Activated T-cell treated with anti-CD3 and anti-CD28 coated beads, Interleukin-2, amount 50 U/mL, for 1 hour (primary cell): Measurements from ENCODE around the gene ACSM5.

Experiments used
- DNase-seq: peaks from one replicate; pipeline ENCODE4 v3.0.0-alpha.2; 2020

Gene ACSM5

GRCh38 chr16:20409398-20410120, at the start of gene ACSM5:
Gene ACSM5 (plus strand): TSS chr16:20409534. CDS start chr16:20411485, 1,951 bp downstream.
- DNase-seq, result no peak

- no peak for DNase-seq
These were observed 49.3 kb upstream of the ACSM5 start for GRCh38 chr16:20359997-20360396.

DNA sequence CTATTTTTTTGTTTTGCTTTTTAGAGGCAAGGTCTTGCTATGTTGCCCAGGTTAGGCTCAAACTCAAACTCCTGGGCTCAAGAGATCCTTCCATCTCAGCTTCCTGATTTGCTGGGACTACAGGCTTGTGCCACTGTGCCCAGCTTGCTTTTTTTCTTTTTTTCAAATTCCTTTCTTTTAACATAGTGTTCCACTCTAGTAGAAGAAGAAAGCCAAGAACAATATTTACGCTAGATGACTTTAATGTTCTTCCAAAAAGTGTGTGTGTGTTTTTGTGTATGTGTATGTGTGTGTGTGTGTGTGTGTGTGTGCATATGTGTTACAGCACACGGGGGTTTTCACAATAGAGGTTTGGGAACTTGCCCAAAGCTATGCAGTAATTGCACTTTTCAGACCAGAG, 46.1 kb upstream of the ACSM5 start:
- no peak for DNase-seq

GRCh38 chr16:20364051-20364450, 45.3 kb upstream of the ACSM5 start:
- DNase-seq, result no peak

- DNase-seq, result no peak
These were observed 39.8 kb upstream of the ACSM5 start for GRCh38 chr16:20369452-20370054.

- DNase-seq, result no peak
These were observed 36.6 kb upstream of the ACSM5 start for GRCh38 chr16:20372701-20373100.

DNA sequence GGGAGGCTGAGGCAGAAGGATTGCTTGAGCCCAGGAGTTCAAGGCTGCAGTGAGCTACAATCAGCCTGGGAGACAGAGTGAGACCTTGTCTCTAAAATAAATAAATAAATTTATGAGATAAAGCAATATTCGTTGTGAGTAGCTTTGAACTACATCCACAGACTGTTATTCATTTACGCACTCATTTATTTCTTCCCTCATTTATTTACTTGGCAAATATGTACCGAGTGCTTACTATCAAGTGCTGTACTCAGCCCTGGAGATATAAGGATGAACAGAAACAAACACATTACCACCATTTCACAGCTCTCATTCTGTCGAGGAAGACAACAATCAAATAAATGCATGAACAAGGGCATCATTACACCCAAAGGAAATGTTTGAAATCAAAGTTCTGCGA, 32.2 kb upstream of the ACSM5 start:
- no peak for DNase-seq

- no peak for DNase-seq
These were observed 28.6 kb upstream of the ACSM5 start for GRCh38 chr16:20380782-20381181.

- DNase-seq, result no peak
These were observed 27.0 kb upstream of the ACSM5 start for GRCh38 chr16:20382202-20382948.

GRCh38 chr16:20383106-20384029, 26.0 kb upstream of the ACSM5 start:
- DNase-seq, result peak; percentile 20

DNA sequence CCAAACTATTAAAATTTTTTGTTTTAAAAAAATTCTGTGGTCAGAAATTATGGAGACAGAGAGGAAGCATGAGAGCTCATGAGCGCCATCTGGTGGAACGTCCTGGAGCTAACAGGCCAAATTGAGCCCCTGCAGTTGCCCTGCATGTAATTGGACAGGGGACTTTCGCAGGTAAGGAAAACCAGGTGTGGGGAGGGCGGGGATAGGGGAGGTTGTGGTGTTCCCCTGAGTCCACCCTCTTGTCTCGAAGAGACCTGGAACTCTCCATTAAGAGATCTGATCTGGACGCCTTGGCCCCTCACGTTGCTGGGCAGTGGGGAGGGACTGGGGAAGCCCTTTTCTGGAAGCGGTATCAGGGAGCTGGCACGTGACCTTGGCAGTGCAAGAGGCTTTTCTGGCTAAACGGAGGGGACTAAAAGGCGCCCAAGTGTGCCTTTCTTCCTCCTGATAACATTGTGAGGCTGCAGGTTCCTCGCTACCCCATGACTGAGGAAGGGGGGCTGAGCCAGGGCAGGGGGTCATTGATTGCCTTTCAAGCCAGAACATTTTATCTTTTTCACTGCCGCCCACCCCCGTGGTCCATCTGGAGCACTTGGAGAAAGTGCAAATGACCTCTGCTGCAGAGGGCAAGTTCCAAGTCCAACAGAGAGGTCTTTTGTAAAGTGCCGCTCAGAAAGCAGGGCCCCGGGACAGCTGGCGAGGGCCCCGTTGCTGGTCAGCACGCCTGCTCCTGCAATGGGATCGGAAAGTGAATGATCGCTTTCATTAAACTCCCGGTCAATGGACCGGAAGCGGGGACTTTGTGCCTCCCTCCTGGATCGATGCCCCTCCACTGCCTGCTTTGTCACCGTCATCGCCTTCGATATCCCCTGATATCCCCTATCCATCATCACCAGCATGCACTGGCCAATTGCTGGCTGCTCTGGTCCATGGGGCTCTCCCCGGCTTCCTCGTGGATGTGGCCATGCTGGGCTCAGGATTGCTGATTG, 23.2 kb upstream of the ACSM5 start:
- DNase-seq, result peak; percentile 55

DNA sequence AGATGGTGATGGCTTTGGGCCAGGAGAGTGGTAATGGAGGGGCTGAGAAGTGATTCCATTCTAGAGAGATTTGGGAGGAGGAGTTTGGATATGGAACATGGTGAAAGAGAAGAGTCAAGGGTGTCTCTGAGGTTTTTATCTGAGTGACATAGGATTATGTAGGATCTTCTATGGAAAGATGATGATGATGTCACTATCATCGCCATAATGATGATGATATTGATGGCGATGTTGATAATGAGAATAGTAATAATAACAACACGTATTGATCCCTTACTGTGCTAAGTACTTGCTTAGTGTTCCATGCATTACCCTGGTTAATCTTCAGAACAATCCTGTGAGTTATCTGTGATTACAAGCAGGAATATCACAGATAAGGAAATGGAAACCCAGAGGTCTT, 21.4 kb upstream of the ACSM5 start:
- no peak for DNase-seq

DNA sequence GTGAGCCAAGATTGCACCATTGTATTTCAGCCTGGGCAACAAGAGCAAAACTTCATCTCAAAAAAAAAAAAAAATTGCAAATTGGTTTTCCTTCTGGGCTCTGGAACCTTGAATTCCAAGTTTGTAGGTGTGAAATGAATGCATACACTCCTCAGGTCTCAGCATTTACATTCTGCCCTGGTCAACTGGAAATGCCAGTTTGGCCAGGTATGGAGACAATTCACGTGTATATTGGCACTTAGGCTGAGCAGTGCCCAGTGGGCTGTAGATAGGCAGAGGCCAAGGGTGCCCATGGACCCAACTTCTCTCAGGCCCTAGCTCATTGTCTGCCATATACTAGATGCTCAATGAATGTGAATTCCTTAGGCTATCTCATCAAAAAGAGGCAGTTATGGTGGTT, 20.5 kb upstream of the ACSM5 start:
- DNase-seq, result no peak

DNA sequence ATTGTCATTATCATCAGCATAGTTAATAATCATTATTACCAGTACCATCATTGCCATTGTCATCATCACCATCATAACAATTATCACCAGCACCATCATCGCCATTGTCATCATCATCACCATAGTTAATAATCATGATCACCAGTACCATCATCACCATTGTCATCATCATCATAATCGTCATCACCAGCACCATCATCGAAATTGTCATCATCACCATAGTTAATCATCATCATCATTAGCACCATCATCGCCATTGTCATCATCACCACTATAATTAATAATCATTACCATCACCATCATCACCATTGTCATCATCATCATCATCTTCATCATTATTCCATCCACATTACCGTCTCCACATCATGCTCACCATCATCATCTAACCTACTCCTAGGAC, 18.3 kb upstream of the ACSM5 start:
- DNase-seq, result no peak

DNA sequence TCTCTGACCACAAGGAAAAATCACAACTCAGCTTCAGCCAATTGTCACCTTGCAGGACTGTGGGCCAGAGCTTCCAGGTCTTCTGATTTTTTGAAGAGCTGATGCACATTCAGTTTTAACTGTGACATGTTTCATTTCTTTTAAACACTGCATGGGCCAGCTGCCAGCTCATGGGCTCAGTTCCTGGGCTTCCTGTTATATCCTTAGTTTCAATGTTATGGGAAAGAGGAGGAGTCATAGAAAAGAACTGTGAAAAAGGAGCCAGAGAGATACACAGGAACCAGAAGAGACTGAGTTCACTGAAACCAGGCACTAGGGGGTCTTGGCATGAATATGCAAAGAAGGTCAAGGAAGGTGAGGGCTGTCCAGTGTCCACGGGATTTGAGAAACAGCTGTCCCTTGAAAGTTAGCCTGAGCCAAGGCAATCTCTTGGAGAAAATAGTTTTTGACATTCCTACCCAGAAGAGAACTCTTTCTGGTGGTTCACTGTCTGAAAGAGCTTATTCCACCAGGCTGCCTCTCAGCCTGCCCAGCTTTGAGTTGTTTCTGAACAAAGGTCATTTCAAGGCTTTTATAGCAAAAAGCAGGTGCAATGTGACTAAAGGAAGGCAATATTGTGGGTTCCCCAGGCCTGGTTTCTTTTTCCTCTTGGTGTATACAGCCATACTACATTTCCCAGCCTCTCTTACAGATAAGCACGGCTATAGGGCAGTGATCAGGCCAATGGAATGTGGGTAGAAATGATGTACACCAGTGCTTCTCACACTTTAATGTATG, 15.3 kb upstream of the ACSM5 start:
- no peak for DNase-seq

- DNase-seq, result no peak
These were observed 13.4 kb upstream of the ACSM5 start for GRCh38 chr16:20395946-20396345.

DNA sequence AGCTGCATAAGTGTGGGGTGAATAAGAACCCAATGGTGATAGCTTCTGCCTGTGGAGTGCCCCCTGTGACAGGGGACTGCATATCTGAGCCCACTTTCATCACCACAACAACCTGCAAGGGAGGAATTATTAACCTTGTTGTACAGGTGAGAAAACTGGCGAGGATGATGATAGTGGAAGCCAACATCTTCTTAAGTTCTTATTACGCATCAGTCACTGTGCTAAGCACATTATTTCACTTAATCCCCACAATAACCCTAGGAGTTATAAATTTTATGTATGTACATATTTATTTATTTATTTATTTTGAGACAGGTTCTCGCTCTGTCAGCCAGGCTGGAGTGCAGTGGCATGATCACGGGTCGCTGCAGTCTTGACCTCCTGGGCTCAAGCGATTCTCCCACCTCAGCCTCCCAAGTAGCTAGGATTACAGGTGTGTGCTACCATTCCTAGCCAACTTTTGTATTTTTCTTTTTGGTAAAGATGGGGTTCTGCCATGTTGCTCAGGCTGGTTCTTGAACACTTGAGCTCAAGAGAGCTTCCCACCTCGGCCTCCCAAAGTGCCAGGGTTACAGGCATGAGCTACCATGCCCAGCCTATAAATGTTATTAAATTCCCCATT, 12.4 kb upstream of the ACSM5 start:
- no peak for DNase-seq

GRCh38 chr16:20397468-20398074, 11.8 kb upstream of the ACSM5 start:
- no peak for DNase-seq

DNA sequence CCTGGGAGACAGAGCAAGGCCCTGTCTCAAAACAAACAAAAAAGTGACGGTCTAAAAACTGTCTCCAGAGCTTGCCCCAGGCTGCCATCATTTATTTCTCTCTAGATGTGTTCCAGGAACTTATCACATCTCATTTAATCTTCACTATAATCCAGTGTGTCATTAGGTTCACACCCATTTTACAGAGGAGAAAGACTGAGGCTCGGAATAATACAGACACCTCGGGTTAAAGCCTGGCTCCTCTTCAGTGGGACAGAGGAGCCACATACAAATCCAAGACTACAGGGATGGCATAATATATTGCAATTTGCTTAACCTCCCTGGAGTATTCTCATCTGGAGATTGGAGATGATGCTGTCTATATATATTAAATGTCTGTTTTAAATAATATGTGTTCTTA, 10.7 kb upstream of the ACSM5 start:
- DNase-seq, result no peak

DNA sequence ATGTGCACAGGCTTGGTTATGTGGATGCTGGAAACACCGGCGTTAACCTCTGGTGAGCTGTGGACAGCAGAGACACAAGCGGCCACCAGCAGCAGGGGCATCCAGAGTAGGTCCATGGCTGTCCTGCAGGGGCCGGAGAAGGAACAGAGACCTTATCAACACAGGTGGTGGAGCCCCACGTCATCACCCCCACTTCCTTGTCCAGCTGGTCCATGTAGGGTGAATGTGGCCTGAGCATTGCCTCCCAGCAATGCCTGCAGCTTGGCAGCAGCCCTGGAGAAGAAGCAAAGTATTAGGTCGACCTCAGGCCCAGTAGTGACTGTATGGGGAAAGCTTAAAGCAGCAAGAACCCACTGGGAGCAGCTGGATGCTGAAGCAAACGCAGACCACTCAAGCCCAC, 10.1 kb upstream of the ACSM5 start:
- no peak for DNase-seq
